ENCODE results near the gene EID2B. TPM values are rescaled to one million over a fixed set of nuclear protein-coding genes. Genes with fewer than 3 reads are reported as not detected.

Gene EID2B, protein sequence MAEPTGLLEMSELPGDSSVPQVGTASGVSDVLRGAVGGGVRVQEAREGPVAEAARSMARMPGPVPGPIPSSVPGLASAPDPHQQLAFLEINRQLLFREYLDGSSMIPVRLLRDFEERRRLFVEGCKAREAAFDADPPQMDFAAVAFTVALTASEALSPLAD
- total RNA-seq (1 to 10 TPM; 2.2 to 4.7 (median 3.5) TPM), polyA plus RNA-seq (1 to 10 TPM; 1.8 to 2.8 TPM)
- long read RNA-seq, donor 1, partial matches to known transcripts = 0 of 1 reads
- long read RNA-seq, donor 1, other reads (novel, unspliced or antisense) = 0 of 1 reads
- long read RNA-seq, donor 2, partial matches to known transcripts = 0 of 3 reads
- long read RNA-seq, donor 2, other reads (novel, unspliced or antisense) = 0 of 3 reads
- long read RNA-seq, donor 3, partial matches to known transcripts = 0 of 2 reads
- long read RNA-seq, donor 3, other reads (novel, unspliced or antisense) = 0 of 2 reads

- peak; percentile 97 to 99 (median 99) for ATAC-seq
- Histone ChIP-seq H3K36me3 (peaks cover 0 to 5% (median 0%) of the 10 kb centered on the region in 9 donors), H3K27me3 (no peaks in the 10 kb centered on the region), H3K9me3 (no peaks in the 10 kb centered on the region), H3K4me3 (peak within 1 kb of the TSS; percentile 73 to 96 (median 88)), H3K4me1 (peaks cover 2 to 27% (median 20%) of the 10 kb centered on the region in 9 donors), H3K27ac (peak within 1 kb of the TSS; percentile 42 to 93 (median 86))
- 0% methylated on average over 65 of the region's 65 CpGs for WGBS, 2 donors
- peak; percentile 94 to 97 for DNase-seq
- intact Hi-C loops (cut with DNase I) = loop anchor here (1.0 to 10.0 kb wide), 13 partner anchors 48 to 408 kb away; partner anchors contain the start of genes PAK4 (in 2 of the 10), SUPT5H (in 2 of the 10), TIMM50 (in 2 of the 10) and DYRK1B (in 1 of the 10)
- TF ChIP-seq, protein P1, sequence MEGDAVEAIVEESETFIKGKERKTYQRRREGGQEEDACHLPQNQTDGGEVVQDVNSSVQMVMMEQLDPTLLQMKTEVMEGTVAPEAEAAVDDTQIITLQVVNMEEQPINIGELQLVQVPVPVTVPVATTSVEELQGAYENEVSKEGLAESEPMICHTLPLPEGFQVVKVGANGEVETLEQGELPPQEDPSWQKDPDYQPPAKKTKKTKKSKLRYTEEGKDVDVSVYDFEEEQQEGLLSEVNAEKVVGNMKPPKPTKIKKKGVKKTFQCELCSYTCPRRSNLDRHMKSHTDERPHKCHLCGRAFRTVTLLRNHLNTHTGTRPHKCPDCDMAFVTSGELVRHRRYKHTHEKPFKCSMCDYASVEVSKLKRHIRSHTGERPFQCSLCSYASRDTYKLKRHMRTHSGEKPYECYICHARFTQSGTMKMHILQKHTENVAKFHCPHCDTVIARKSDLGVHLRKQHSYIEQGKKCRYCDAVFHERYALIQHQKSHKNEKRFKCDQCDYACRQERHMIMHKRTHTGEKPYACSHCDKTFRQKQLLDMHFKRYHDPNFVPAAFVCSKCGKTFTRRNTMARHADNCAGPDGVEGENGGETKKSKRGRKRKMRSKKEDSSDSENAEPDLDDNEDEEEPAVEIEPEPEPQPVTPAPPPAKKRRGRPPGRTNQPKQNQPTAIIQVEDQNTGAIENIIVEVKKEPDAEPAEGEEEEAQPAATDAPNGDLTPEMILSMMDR (IDR thresholded peaks at IDR 0.05) = peak; percentile 96 to 99 (median 98)
Observed at GRCh38 chr19:39532233-39533002, at the start of gene EID2B. Gene EID2B (minus strand): TSS chr19:39532852. CDS start chr19:39532802, 50 bp downstream.

DNA sequence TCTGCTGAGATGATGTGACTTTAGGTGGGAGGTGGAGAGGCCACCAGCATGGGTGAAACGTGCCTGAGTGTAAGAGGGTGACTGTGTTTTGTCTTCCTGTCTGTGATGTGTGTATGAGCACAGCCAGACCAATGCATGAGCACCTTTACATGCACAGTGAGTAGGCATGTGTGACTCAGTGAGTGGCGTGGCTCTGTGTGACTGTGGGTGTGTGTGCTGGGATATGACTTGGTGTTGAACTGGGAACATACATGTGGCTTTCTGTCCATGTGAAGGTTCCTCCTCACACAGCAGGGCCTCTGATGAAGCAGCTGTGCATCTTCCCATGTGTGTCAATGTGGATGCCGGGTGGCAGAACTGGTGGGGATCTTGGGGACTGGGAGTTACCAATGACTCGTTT is 49.8 kb upstream of the EID2B start:
- no peak for DNase-seq
- intact Hi-C loops (cut with DNase I) = no loop called here
- no peaks in the 10 kb centered on the region for H3K36me3 ChIP-seq
- H3K27me3 ChIP-seq = peaks cover 0 to 25% (median 12%) of the 10 kb centered on the region in 7 donors
- no peak overlapping the region for H3K4me3 ChIP-seq
- no peaks in the 10 kb centered on the region for H3K4me1 ChIP-seq
- TF ChIP-seq, protein P1 (IDR thresholded peaks at IDR 0.05) = no peak
- 51 to 57% methylated on average over 4 of the region's 4 CpGs for WGBS, 2 donors
- H3K27ac ChIP-seq = no peak overlapping the region
- peaks cover 0 to 11% (median 0%) of the 10 kb centered on the region in 11 donors for H3K9me3 ChIP-seq
- no peak for ATAC-seq

GRCh38 chr19:39568604-39569003 is 36.0 kb upstream of the EID2B start:
- Histone ChIP-seq H3K36me3 (no peaks in the 10 kb centered on the region), H3K4me3 (no peak overlapping the region), H3K27me3 (peaks cover 0 to 50% (median 23%) of the 10 kb centered on the region in 7 donors), H3K27ac (no peak overlapping the region), H3K9me3 (peaks cover 0 to 17% (median 4%) of the 10 kb centered on the region in 11 donors), H3K4me1 (no peaks in the 10 kb centered on the region)
- WGBS, 2 donors = 61 to 74% methylated on average over 3 of the region's 3 CpGs
- DNase-seq (no peak), ATAC-seq (no peak)
- TF ChIP-seq, protein P1 (IDR thresholded peaks at IDR 0.05) = no peak
- intact Hi-C loops (cut with DNase I) = no loop called here

- WGBS, 2 donors = 36 to 41% methylated on average over 3 of the region's 3 CpGs
- Histone ChIP-seq H3K27me3 (peaks cover 0 to 50% (median 23%) of the 10 kb centered on the region in 7 donors), H3K9me3 (no peaks in the 10 kb centered on the region), H3K36me3 (no peaks in the 10 kb centered on the region), H3K4me3 (no peak overlapping the region), H3K4me1 (no peaks in the 10 kb centered on the region), H3K27ac (no peak overlapping the region)
- intact Hi-C loops (cut with DNase I) = no loop called here
- ATAC-seq = no peak
- TF ChIP-seq, protein P1 (IDR thresholded peaks at IDR 0.05) = no peak
- DNase-seq = no peak
Observed at GRCh38 chr19:39566064-39566463, 33.4 kb upstream of the EID2B start.

Data from heart right ventricle (tissue), 16 donors.